ENCODE results near the gene ANKRD23. TPM values are rescaled to one million over a fixed set of nuclear protein-coding genes. Genes with fewer than 3 reads are reported as not detected.

The ANKRD23 gene
- total and polyA plus RNA-seq, 2 of the 13 experiments (the other 11 are each of a cell fraction or from before 2014, with no cell fraction given): 1.5 to 1.6 TPM

DNA sequence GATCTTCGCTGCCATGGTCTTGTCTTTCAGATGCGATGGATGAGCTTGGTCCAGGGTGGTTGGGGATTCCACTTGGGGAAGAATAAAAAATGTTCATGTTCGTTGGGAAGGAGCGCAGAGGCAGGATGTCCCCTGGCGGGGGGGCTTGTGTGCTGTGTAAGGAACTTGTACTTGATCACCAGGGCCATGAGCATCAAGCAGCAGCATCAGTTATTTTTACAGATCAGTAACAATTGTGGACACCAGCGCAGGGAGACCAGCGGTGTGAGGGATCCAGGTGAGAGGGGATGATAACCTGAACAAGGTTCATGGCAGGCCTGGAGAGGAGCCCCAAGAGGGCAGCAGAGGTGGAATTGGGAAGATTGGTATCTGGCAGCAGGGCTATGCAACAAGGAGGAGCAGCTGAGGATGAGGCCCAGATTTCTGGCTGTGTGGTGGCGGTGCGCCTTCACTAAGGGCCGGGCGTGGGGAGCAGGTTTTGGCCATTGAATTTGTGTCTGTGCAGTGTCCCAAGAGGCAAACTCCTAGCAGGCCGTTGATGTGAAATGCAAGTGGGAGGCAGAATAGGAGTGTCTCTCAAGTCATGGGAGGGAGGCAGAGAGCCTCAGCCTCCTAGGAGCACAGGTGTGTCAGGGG lies 23.8 kb downstream of the ANKRD23 start (continued):
- TF ChIP-seq, protein P1, sequence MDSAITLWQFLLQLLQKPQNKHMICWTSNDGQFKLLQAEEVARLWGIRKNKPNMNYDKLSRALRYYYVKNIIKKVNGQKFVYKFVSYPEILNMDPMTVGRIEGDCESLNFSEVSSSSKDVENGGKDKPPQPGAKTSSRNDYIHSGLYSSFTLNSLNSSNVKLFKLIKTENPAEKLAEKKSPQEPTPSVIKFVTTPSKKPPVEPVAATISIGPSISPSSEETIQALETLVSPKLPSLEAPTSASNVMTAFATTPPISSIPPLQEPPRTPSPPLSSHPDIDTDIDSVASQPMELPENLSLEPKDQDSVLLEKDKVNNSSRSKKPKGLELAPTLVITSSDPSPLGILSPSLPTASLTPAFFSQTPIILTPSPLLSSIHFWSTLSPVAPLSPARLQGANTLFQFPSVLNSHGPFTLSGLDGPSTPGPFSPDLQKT (CRISPR knock-in tag; IDR thresholded peaks at IDR 0.05; ENCODE audit: borderline replicate concordance): no peak
- TF ChIP-seq ZNF343 (CRISPR knock-in tag; IDR thresholded peaks at IDR 0.05): 0 out of 2 replicates have a peak, but pooled peaks have one; percentile 0
- TF ChIP-seq, protein P2, sequence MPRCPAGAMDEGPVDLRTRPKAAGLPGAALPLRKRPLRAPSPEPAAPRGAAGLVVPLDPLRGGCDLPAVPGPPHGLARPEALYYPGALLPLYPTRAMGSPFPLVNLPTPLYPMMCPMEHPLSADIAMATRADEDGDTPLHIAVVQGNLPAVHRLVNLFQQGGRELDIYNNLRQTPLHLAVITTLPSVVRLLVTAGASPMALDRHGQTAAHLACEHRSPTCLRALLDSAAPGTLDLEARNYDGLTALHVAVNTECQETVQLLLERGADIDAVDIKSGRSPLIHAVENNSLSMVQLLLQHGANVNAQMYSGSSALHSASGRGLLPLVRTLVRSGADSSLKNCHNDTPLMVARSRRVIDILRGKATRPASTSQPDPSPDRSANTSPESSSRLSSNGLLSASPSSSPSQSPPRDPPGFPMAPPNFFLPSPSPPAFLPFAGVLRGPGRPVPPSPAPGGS (CRISPR knock-in tag; IDR thresholded peaks at IDR 0.05): no peak
- TF ChIP-seq, protein P3, sequence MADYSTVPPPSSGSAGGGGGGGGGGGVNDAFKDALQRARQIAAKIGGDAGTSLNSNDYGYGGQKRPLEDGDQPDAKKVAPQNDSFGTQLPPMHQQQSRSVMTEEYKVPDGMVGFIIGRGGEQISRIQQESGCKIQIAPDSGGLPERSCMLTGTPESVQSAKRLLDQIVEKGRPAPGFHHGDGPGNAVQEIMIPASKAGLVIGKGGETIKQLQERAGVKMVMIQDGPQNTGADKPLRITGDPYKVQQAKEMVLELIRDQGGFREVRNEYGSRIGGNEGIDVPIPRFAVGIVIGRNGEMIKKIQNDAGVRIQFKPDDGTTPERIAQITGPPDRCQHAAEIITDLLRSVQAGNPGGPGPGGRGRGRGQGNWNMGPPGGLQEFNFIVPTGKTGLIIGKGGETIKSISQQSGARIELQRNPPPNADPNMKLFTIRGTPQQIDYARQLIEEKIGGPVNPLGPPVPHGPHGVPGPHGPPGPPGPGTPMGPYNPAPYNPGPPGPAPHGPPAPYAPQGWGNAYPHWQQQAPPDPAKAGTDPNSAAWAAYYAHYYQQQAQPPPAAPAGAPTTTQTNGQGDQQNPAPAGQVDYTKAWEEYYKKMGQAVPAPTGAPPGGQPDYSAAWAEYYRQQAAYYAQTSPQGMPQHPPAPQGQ (CRISPR knock-in tag; IDR thresholded peaks at IDR 0.05; ENCODE audit: borderline replicate concordance): no peak
- 0 out of 2 replicates have a peak, but pooled peaks have one; percentile 65 for TF ChIP-seq CAMTA2 (CRISPR knock-in tag; IDR thresholded peaks at IDR 0.05; ENCODE audit: borderline replicate concordance)
- TF ChIP-seq, protein P4, sequence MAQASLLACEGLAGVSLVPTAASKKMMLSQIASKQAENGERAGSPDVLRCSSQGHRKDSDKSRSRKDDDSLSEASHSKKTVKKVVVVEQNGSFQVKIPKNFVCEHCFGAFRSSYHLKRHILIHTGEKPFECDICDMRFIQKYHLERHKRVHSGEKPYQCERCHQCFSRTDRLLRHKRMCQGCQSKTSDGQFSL (CRISPR knock-in tag; IDR thresholded peaks at IDR 0.05): peak; percentile 80; the same call in 1 of the 2 replicates
- TF ChIP-seq, protein P5, sequence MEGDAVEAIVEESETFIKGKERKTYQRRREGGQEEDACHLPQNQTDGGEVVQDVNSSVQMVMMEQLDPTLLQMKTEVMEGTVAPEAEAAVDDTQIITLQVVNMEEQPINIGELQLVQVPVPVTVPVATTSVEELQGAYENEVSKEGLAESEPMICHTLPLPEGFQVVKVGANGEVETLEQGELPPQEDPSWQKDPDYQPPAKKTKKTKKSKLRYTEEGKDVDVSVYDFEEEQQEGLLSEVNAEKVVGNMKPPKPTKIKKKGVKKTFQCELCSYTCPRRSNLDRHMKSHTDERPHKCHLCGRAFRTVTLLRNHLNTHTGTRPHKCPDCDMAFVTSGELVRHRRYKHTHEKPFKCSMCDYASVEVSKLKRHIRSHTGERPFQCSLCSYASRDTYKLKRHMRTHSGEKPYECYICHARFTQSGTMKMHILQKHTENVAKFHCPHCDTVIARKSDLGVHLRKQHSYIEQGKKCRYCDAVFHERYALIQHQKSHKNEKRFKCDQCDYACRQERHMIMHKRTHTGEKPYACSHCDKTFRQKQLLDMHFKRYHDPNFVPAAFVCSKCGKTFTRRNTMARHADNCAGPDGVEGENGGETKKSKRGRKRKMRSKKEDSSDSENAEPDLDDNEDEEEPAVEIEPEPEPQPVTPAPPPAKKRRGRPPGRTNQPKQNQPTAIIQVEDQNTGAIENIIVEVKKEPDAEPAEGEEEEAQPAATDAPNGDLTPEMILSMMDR (CRISPR knock-in tag; IDR thresholded peaks at IDR 0.05): peak; percentile 45
- TF ChIP-seq, protein P6, sequence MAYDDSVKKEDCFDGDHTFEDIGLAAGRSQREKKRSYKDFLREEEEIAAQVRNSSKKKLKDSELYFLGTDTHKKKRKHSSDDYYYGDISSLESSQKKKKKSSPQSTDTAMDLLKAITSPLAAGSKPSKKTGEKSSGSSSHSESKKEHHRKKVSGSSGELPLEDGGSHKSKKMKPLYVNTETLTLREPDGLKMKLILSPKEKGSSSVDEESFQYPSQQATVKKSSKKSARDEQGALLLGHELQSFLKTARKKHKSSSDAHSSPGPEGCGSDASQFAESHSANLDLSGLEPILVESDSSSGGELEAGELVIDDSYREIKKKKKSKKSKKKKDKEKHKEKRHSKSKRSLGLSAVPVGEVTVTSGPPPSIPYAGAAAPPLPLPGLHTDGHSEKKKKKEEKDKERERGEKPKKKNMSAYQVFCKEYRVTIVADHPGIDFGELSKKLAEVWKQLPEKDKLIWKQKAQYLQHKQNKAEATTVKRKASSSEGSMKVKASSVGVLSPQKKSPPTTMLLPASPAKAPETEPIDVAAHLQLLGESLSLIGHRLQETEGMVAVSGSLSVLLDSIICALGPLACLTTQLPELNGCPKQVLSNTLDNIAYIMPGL (CRISPR knock-in tag; IDR thresholded peaks at IDR 0.05; ENCODE audit: borderline replicate concordance in 1 of 2, low read depth in 1 of 2): 0 out of 4 replicates have a peak, but pooled peaks of 1 of the 2 experiments have one; percentile 49
- peak; percentile 21 for TF ChIP-seq XRCC5 (optimal IDR thresholded peaks at IDR 0.05; ENCODE audit: low read length)
- no peak for TF ChIP-seq HNRNPLL (IDR thresholded peaks at IDR 0.05; ENCODE audit: low read depth, low read length, poor library complexity, severe bottlenecking)
- 0 out of 2 replicates have a peak, but pooled peaks have one; percentile 23 for TF ChIP-seq ZNF709 (CRISPR knock-in tag; IDR thresholded peaks at IDR 0.05)

Data from HepG2 (cell line).